Esophagus (tissue), 2 donors: Measurements from ENCODE around the gene CPZ. TPM values are rescaled to one million over a fixed set of nuclear protein-coding genes. Genes with fewer than 3 reads are reported as not detected.

Experiments used
- H3K27ac ChIP-seq, 2 donors: one replicate each; pipeline ENCODE4 v1.5.1; 2013; ENCODE audit warnings: low read depth in 2 of 2, mild to moderate bottlenecking in 2 of 2, inconsistent platforms in 1 of 2, low read length in 1 of 2, moderate library complexity in 1 of 2
- H3K27me3 ChIP-seq, 2 donors: one replicate each; pipeline ENCODE4 v1.6.1; 2013; ENCODE audit warnings: low read length in 2 of 2, control low read depth in 1 of 2, mild to moderate bottlenecking in 1 of 2; ENCODE audit not compliant: insufficient read depth in 2 of 2, control insufficient read depth in 1 of 2
- H3K36me3 ChIP-seq, 2 donors: one replicate each; pipeline ENCODE4 v1.6.1; 2013; ENCODE audit warnings: low read length in 1 of 2; ENCODE audit not compliant: control insufficient read depth in 2 of 2, insufficient read depth in 2 of 2
- H3K4me1 ChIP-seq, 2 donors: one replicate each; pipeline ENCODE4 v1.6.1; 2013; ENCODE audit warnings: low read length in 1 of 2; ENCODE audit not compliant: control insufficient read depth in 2 of 2, insufficient read depth in 2 of 2
- H3K4me3 ChIP-seq, 2 donors: one replicate each; pipeline ENCODE4 v1.5.1; 2013; ENCODE audit warnings: low read length in 2 of 2, mild to moderate bottlenecking in 2 of 2, low read depth in 1 of 2, moderate library complexity in 1 of 2
- H3K9me3 ChIP-seq, 2 donors: one replicate each; pipeline ENCODE4 v1.6.1; 2013; ENCODE audit warnings: mild to moderate bottlenecking in 2 of 2, low read depth in 1 of 2, low read length in 1 of 2, moderate library complexity in 1 of 2; ENCODE audit not compliant: control insufficient read depth in 2 of 2, insufficient read depth in 1 of 2
- WGBS, 2 donors: extraction: QIAGEN DNeasy Blood & Tissue Kit; methylation state at CpG; one replicate each; pipeline ENCODE4 v1.1.7; 2013; 5-methylcytosine and 5-hydroxymethylcytosine counted together
- polyA plus RNA-seq, 2 donors: library from polyadenylated mRNA; stranded (reverse); fragments of 200-250 nt; gene quantifications; one replicate each; pipeline ENCODE4 v1.2.3, GENCODE V29; 2013
- donor health status: healthy with polysubstance abuse.
- donor health status: Bipolar disorder and iron deficiency.

The CPZ gene
- polyA plus RNA-seq, 2 donors: 3.4 to 7.2 TPM

DNA sequence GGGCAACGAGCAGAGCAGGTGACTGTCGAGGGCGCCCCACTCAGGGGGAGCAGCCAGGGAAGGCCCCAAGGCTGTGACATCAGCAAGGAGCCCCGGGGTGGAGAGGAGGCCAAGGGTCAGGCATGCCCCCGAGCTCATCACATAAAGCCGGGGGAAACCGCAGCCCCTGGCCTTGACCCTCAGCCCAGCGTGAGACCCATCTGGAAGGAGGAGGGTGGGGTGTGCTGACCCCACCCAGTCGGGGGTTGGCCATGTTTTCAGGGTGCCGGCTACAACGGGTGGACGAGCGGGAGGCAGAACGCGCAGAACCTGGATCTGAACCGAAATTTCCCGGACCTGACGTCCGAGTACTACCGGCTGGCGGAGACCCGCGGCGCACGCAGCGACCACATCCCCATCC lies 13.9 kb downstream of the CPZ start:
- Histone ChIP-seq H3K27me3 (no peaks in the 10 kb centered on the region), H3K4me1 (no peaks in the 10 kb centered on the region), H3K4me3 (no peak overlapping the region), H3K9me3 (no peaks in the 10 kb centered on the region), H3K36me3 (no peaks in the 10 kb centered on the region), H3K27ac (no peak overlapping the region)
- WGBS, 2 donors: 83% methylated on average over 26 of the region's 26 CpGs

DNA sequence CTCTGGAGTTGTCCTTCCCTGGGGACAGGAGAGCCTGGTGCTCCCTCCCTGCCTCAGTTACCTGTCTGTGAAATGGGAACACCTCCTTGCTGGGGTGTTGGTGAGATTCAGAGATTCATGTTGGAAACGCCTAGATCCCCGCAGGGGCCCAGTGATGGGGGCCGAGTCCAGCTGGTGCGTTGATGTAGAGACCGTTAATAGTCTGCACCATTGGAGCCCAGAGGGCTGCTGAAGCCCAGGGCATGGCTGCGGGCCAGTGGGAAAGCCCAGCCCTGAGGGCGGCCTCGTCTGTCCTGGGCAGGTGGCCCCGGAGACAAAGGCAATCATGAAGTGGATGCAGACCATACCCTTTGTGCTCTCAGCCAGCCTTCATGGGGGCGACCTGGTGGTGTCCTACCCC lies 14.4 kb downstream of the CPZ start:
- peaks cover 0 to 3% of the 10 kb centered on the region in 2 donors for H3K4me1 ChIP-seq
- H3K27ac ChIP-seq: no peak overlapping the region
- 65 to 69% methylated on average over 10 of the region's 10 CpGs for WGBS, 2 donors
- no peak overlapping the region for H3K4me3 ChIP-seq
- no peaks in the 10 kb centered on the region for H3K27me3 ChIP-seq
- no peaks in the 10 kb centered on the region for H3K36me3 ChIP-seq
- H3K9me3 ChIP-seq: no peaks in the 10 kb centered on the region

DNA sequence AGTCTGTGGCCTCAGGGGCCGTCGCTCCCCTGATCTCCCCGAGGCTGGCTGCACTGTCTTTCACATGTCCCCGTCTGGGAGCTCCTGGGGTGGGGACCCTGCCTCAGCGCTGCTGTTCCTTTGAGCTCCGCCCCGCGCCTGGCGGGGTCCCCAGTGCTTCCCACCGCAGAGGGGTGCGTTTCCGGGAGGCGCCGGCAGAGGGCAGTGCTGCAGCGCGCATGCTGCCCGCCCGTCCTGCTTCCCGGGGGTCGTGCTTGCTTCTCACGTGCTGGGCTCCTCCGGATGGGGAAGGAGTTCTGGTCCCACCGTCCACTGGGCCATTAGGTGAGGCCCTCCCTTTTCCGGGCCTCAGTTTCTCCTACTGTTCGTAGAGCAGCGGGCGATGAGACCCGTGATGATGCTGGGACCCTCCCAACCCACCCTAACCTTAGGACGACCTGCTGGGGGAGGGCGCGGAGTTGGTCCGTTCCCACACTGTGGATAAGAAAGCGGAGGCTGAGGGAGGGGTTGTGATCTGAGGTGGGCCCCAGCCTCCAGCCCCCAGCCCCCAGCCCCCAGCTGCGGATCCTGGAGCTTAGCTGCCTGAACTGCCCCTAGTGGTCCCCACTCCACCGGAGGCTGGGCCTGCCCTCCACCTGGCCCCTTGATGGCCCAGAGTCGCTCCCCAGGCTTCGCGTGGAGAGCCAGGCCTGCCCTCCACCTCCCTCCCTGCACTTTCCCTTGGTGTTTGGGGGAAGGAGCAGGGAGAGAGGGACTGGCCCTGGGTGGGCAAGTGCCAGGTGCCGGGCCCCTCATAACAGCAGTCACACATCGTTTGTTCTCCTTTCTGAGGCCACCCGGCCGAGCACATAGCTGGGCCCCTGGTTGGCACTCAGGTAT lies 15.3 kb downstream of the CPZ start:
- Histone ChIP-seq H3K4me1 (peaks cover 0 to 4% of the 10 kb centered on the region in 2 donors), H3K9me3 (no peaks in the 10 kb centered on the region), H3K27me3 (no peaks in the 10 kb centered on the region), H3K4me3 (no peak overlapping the region), H3K27ac (no peak overlapping the region), H3K36me3 (no peaks in the 10 kb centered on the region)
- 16 to 17% methylated on average over 39 to 42 of the region's 42 CpGs for WGBS, 2 donors

DNA sequence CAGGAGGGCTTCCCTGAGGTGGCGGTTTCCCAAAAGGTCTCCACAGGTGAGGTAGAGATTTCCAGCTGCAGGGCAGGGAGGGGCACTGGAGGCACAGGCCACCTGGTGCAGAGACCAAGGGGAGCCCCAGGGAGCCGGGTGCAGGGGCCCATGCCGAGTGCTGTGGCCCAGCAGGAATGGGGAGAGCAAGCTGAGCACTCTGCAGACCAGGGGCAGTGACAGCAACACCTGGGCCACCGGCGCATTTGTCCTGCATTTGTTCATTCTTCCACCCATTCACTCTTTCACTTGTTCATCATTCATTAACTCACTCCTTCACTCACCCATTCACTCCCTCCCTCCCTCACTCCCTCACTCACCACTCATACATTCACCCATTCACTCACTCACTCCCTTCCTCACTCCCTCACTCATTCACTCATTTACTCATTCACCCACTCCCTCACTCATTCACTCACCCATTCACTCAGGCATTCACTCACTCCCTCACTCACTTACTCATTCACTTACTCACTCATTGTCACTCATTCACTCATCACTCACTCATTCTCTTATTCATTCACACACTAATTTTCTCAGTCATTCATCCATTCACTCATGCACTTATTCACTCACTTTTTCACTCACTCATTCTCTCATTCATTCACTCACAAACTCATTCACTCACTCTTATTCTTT lies 16.3 kb downstream of the CPZ start:
- Histone ChIP-seq H3K4me3 (no peak overlapping the region), H3K27ac (no peak overlapping the region), H3K4me1 (peaks cover 0 to 4% of the 10 kb centered on the region in 2 donors), H3K9me3 (no peaks in the 10 kb centered on the region), H3K36me3 (no peaks in the 10 kb centered on the region), H3K27me3 (no peaks in the 10 kb centered on the region)
- 52 to 70% methylated on average over 3 to 5 of the region's 5 CpGs for WGBS, 2 donors

DNA sequence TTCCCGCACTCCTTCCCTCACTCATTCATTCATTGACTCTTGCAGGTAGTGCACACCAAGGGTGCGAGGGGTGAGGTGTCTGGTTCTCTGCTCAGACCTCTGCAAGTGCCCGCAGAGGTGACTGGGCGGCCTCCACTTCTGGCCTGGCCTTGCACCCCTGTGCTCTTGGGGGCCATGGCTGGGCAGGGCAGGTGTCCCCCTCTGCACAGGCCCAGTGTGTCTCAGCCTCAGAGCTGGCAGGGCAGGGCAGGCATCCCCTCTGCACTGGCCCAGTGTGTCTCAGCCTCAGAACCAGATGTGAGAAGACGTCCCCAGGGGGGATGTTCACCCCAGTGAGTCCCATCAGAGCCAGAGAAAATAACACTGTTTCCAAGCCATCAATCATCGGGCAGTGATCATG lies 16.8 kb downstream of the CPZ start:
- no peak overlapping the region for H3K27ac ChIP-seq
- peaks cover 0 to 4% of the 10 kb centered on the region in 2 donors for H3K4me1 ChIP-seq
- WGBS, 2 donors: 70 to 84% methylated on average over 6 of the region's 6 CpGs
- no peak overlapping the region for H3K4me3 ChIP-seq
- H3K36me3 ChIP-seq: no peaks in the 10 kb centered on the region
- H3K9me3 ChIP-seq: no peaks in the 10 kb centered on the region
- H3K27me3 ChIP-seq: no peaks in the 10 kb centered on the region

DNA sequence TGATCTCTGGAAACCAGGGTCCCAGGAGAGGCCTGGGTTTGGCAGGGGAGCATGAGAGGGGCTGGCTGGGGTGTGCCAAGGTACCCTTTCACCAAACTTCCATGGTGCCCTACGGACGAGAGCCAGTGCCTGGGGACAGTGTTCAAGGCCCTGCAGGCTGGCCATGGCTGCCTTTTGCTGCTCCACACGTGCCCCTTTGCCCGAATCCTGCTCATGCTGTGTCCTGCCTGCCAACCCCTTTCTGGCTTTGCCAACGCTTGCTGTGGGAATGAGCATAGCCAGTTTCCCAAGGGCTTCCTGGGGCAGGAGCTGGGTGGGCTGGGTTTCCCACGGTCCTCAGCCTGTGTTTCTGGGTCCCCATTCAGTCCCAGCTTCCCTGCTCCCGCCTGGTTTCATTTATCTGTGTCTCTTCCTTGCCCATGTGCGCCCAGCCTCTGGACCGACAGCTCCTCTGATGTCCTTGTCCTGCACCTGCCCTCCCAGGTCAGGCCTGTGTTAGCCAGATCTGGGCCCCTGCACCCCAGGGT lies 17.3 kb downstream of the CPZ start:
- Histone ChIP-seq H3K4me3 (no peak overlapping the region), H3K4me1 (peaks cover 0 to 4% of the 10 kb centered on the region in 2 donors), H3K27me3 (no peaks in the 10 kb centered on the region), H3K27ac (no peak overlapping the region), H3K36me3 (no peaks in the 10 kb centered on the region), H3K9me3 (no peaks in the 10 kb centered on the region)
- WGBS, 2 donors: 46 to 67% methylated on average over 9 of the region's 9 CpGs

DNA sequence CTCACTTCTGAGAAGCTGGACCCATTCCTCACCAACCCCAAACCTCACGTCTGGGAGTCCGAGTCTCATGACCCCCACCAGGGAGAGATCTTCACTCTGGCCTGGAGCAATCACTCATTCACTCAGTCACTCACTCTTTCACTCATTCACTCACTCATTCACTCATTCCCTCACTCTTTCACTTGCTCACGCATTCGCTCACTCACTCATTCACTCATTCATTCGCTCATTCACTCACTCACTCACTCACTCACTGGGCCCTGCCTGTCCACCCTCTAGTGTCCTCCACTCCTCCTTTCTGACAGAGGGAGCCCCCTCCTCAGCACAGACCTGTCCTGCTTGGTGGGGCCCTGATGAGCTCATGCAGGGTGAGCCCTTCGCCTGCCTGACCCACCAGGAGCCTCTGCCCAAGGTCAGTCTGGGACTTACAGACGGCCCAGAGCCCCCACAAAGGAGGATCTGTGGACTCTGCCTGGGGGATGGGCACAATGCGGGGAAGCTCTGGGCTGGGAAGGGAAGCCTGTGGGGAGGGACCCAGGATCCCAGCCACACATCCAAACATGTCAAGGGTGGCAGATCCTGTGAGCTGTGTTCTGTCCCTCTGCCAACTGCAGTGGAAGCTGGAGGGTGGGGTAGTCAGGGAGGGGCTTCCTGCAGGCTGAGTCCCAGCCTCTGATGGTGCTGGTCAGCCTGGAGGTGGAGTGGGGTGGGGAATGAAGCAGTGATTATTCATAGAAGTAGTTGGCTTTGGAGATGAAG lies 18.5 kb downstream of the CPZ start:
- H3K4me1 ChIP-seq: peaks cover 0 to 4% of the 10 kb centered on the region in 2 donors
- WGBS, 2 donors: 62 to 71% methylated on average over 8 of the region's 8 CpGs
- no peaks in the 10 kb centered on the region for H3K27me3 ChIP-seq
- H3K27ac ChIP-seq: no peak overlapping the region
- no peaks in the 10 kb centered on the region for H3K9me3 ChIP-seq
- no peak overlapping the region for H3K4me3 ChIP-seq
- H3K36me3 ChIP-seq: no peaks in the 10 kb centered on the region

DNA sequence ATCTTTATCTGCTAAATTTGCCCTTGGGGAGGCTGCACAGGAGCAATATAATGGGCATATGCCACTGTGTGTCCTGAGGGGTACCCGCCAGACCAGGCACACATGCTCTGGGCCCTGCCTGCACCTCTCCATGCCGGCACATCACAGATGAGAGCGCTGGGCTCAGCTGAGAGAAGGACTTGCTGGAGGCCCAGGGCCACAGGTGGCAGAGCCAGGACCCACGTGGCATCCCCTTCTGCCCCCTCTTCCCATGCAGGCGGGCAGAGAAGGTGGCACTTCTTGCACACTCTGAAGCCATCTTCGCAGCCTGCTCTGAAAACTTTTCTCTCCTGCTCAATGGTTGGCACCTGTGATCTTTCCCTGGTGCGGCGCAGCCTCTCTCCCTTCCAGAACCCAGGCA lies 20.1 kb downstream of the CPZ start:
- peaks cover 0 to 4% of the 10 kb centered on the region in 2 donors for H3K4me1 ChIP-seq
- WGBS, 2 donors: 85 to 90% methylated on average over 8 of the region's 8 CpGs

More for the DNA sequence above, 20.1 kb downstream of the CPZ start:
- no peak overlapping the region for H3K4me3 ChIP-seq
- no peaks in the 10 kb centered on the region for H3K27me3 ChIP-seq
- no peaks in the 10 kb centered on the region for H3K9me3 ChIP-seq
- H3K27ac ChIP-seq: no peak overlapping the region
- no peaks in the 10 kb centered on the region for H3K36me3 ChIP-seq
